ENCODE data around the gene SEC14L3. TPM values are rescaled to one million over a fixed set of nuclear protein-coding genes. Genes with fewer than 3 reads are reported as not detected.

The SEC14L3 gene
- total RNA-seq: not detected

GRCh38 chr22:30471616-30472318 is at the start of gene SEC14L3:
Gene SEC14L3 (minus strand): TSS chr22:30472017. CDS start chr22:30471958, 59 bp downstream.
- no peaks in the 10 kb centered on the region for H3K27me3 ChIP-seq
- H3K27ac ChIP-seq: no peak within 1 kb of the TSS
- no peak for DNase-seq (ENCODE audit: low spot score in 2 of 2)
- TF ChIP-seq CTCF (IDR thresholded peaks at IDR 0.05): no peak
- TF ChIP-seq POLR2AphosphoS5 (IDR thresholded peaks at IDR 0.05): no peak
- TF ChIP-seq POLR2A (IDR thresholded peaks at IDR 0.05): no peak
- no peak within 1 kb of the TSS for H3K4me3 ChIP-seq
- H3K36me3 ChIP-seq: no peaks in the 10 kb centered on the region
- no peaks in the 10 kb centered on the region for H3K4me1 ChIP-seq
- intact Hi-C loops (cut with DNase I; ENCODE audit: low total_unique reads): no loop called here
- H3K9me3 ChIP-seq: no peaks in the 10 kb centered on the region

GRCh38 chr22:30519842-30520425 is 48.1 kb upstream of the SEC14L3 start:
- TF ChIP-seq CTCF (IDR thresholded peaks at IDR 0.05): no peak
- no peak for TF ChIP-seq POLR2A (IDR thresholded peaks at IDR 0.05)
- TF ChIP-seq POLR2AphosphoS5 (IDR thresholded peaks at IDR 0.05): no peak
- intact Hi-C loops (cut with DNase I; ENCODE audit: low total_unique reads): no loop called here
- no peak for DNase-seq (ENCODE audit: low spot score in 2 of 2)
- H3K9me3 ChIP-seq: no peaks in the 10 kb centered on the region
- H3K4me1 ChIP-seq: no peaks in the 10 kb centered on the region
- H3K4me3 ChIP-seq: no peak overlapping the region
- H3K36me3 ChIP-seq: no peaks in the 10 kb centered on the region
- H3K27me3 ChIP-seq: no peaks in the 10 kb centered on the region
- H3K27ac ChIP-seq: no peak overlapping the region

- Histone ChIP-seq H3K9me3 (no peaks in the 10 kb centered on the region), H3K27ac (no peak overlapping the region), H3K4me3 (no peak overlapping the region), H3K36me3 (no peaks in the 10 kb centered on the region), H3K27me3 (no peaks in the 10 kb centered on the region), H3K4me1 (no peaks in the 10 kb centered on the region)
- DNase-seq (ENCODE audit: low spot score in 2 of 2): no peak
- no peak for TF ChIP-seq CTCF (IDR thresholded peaks at IDR 0.05)
- no peak for TF ChIP-seq POLR2A (IDR thresholded peaks at IDR 0.05)
- TF ChIP-seq POLR2AphosphoS5 (IDR thresholded peaks at IDR 0.05): no peak
- intact Hi-C loops (cut with DNase I; ENCODE audit: low total_unique reads): no loop called here
These were observed 44.9 kb upstream of the SEC14L3 start for GRCh38 chr22:30516731-30517130.

GRCh38 chr22:30516273-30516672 is 44.5 kb upstream of the SEC14L3 start:
- TF ChIP-seq POLR2A (IDR thresholded peaks at IDR 0.05) (no peak), CTCF (IDR thresholded peaks at IDR 0.05) (no peak), POLR2AphosphoS5 (IDR thresholded peaks at IDR 0.05) (no peak)
- H3K4me3 ChIP-seq: no peak overlapping the region
- no peaks in the 10 kb centered on the region for H3K36me3 ChIP-seq
- H3K27me3 ChIP-seq: no peaks in the 10 kb centered on the region
- intact Hi-C loops (cut with DNase I; ENCODE audit: low total_unique reads): no loop called here
- H3K9me3 ChIP-seq: no peaks in the 10 kb centered on the region
- no peak overlapping the region for H3K27ac ChIP-seq
- DNase-seq (ENCODE audit: low spot score in 2 of 2): no peak
- H3K4me1 ChIP-seq: no peaks in the 10 kb centered on the region

- Histone ChIP-seq H3K9me3 (no peaks in the 10 kb centered on the region), H3K36me3 (no peaks in the 10 kb centered on the region), H3K27ac (no peak overlapping the region), H3K4me3 (no peak overlapping the region), H3K4me1 (no peaks in the 10 kb centered on the region), H3K27me3 (no peaks in the 10 kb centered on the region)
- no peak for DNase-seq (ENCODE audit: low spot score in 2 of 2)
- TF ChIP-seq CTCF (IDR thresholded peaks at IDR 0.05) (no peak), POLR2AphosphoS5 (IDR thresholded peaks at IDR 0.05) (no peak), POLR2A (IDR thresholded peaks at IDR 0.05) (no peak)
- intact Hi-C loops (cut with DNase I; ENCODE audit: low total_unique reads): no loop called here
These were observed 42.4 kb upstream of the SEC14L3 start for GRCh38 chr22:30514252-30514651.
